Inferior parietal cortex (tissue), 1 donor: Measurements from ENCODE around the gene ACTR3.
A peak's percentile ranks its signal among the peaks of the same experiment; 100 is the strongest.

ENCODE experiments used
- DNase-seq: peaks from one replicate; pipeline ENCODE4 v3.0.0-alpha.2; 2016; ENCODE audit errors: extremely low spot score

The ACTR3 gene

GRCh38 chr2:114001152-114001551 lies 111.3 kb downstream of the ACTR3 start:
- no peak for DNase-seq

DNA sequence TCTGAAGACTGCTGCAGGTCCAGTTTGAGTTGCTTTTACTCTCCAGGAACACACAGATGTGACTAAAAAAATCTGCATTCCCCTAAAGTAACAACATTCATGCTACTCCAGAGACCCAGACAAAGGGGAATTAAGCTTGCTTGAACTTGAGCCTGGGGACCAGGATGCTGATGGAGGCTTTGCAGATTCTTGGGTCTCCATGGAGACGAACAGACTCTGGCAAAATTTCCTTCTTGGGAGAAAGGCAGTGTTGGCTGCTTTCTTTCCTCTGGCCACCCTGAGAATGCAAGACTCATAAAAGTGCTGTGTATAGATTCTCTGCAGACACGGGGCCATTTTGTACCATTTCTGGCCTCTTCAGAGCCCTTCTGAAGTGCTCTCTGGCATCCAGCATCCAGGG lies 112.0 kb downstream of the ACTR3 start:
- peak; percentile 50 for DNase-seq

- DNase-seq: no peak
Measured at GRCh38 chr2:114005110-114005783, 115.4 kb downstream of the ACTR3 start.

DNA sequence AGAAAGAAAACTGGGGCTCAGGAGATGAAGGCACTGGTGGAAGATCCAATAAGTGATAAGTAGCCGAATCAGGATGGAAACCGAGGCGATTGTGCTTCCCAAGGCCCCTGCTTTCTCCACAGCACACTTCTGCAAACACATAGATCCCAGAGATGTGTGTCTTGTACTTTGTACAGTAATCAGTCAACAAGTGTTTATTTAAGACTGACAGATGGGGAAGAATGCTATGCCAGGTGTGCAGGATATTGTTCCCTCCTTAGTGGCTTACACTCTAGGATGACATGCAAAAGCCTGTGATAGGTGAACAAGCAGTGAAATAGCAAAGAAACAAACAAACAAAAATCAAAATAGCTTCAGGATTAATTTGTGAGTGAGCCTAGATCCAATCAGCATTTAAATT lies 116.6 kb downstream of the ACTR3 start:
- DNase-seq: no peak

GRCh38 chr2:114007436-114007835 lies 117.5 kb downstream of the ACTR3 start:
- DNase-seq: no peak

DNA sequence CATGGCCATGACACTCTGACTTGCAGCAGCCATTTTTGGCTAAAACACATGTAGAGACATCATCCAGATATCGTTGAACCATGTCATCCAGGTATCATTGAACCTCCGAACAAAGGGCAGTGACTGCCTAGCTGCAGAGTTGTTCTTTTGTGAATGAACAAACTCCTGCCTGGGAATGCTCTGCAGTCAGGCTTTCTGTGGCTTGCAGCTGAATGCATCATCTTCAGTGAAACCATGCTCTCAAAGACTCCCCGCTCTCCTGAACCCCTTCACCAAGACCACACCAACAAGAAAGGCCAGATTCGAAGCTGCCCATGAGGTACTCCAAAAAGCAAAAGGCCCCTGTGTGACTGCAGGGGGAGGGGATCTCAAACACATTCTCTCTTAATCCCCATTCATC lies 118.8 kb downstream of the ACTR3 start:
- no peak for DNase-seq

- no peak for DNase-seq
Measured at GRCh38 chr2:114009205-114009944, 119.5 kb downstream of the ACTR3 start.

- no peak for DNase-seq
Measured at GRCh38 chr2:114010001-114010400, 120.1 kb downstream of the ACTR3 start.

DNA sequence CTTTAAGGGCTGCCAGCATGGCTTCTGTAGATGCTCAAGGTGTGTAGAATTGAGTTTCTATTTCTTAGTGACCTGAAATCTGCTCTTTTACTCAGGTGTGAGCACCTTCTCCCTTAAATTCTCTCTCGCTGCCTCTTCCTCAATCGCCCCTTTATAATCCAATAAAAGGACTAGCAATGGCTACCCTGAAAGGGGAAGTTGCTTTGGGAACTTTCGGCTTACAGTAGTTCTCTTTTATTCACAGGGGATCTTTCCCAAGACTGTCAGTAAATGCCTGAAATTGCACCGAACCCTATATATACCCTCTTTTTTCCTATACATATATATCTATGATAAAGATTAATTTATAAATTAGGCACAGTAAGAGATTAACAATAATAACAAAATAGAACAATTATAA lies 121.8 kb downstream of the ACTR3 start:
- DNase-seq: no peak
